Gastrocnemius medialis (tissue), 4 donors: ENCODE results near the gene SKP1.

Experiments
- CTCF ChIP-seq, 5 experiments: fragments of 450-650 bp in 3 of 5; fragments of 200-600 bp in 2 of 5; sonication (generic) in 2 of 5; IDR thresholded peaks in 4 of 5; conservative IDR thresholded peaks in 1 of 5; 1 replicate in 4 of 5; 2 replicates in 1 of 5; pipeline ENCODE4 v1.5.1; 2016 to 2019; ENCODE audit warnings: antibody characterized with exemption in 5 of 5, mild to moderate bottlenecking in 3 of 5, moderate library complexity in 3 of 5
- POLR2A ChIP-seq, 2 donors: fragments of 450-650 bp; IDR thresholded peaks; one replicate each; pipeline ENCODE4 v1.6.1; 2017; ENCODE audit warnings: antibody characterized with exemption in 2 of 2, mild to moderate bottlenecking in 2 of 2, moderate library complexity in 2 of 2

- TF ChIP-seq POLR2A (IDR thresholded peaks at IDR 0.05) (no peak), CTCF (IDR thresholded peaks at IDR 0.05 in 4 of 5, conservative IDR thresholded peaks at IDR 0.05 in 1 of 5) (no peak)
Measured at GRCh38 chr5:134129411-134130238, 47.1 kb downstream of the SKP1 start.
